22Rv1 (cell line): ENCODE measurements around the gene ATG4C.

Source experiments
- ZFX ChIP-seq: fragments of 450-650 bp; IDR thresholded peaks from 2 replicates; pipeline ENCODE4 v1.6.1; 2017; ENCODE audit warnings: antibody characterized with exemption, borderline replicate concordance
- TF ChIP-seq, protein P1 (sequence below): fragments of 450-650 bp; IDR thresholded peaks from 2 replicates; pipeline ENCODE4 v1.5.1; 2017; ENCODE audit warnings: mild to moderate bottlenecking

- TF ChIP-seq, protein P1, sequence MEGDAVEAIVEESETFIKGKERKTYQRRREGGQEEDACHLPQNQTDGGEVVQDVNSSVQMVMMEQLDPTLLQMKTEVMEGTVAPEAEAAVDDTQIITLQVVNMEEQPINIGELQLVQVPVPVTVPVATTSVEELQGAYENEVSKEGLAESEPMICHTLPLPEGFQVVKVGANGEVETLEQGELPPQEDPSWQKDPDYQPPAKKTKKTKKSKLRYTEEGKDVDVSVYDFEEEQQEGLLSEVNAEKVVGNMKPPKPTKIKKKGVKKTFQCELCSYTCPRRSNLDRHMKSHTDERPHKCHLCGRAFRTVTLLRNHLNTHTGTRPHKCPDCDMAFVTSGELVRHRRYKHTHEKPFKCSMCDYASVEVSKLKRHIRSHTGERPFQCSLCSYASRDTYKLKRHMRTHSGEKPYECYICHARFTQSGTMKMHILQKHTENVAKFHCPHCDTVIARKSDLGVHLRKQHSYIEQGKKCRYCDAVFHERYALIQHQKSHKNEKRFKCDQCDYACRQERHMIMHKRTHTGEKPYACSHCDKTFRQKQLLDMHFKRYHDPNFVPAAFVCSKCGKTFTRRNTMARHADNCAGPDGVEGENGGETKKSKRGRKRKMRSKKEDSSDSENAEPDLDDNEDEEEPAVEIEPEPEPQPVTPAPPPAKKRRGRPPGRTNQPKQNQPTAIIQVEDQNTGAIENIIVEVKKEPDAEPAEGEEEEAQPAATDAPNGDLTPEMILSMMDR: no peak
- TF ChIP-seq ZFX: no peak
These were observed 98.5 kb downstream of the ATG4C start for GRCh38 chr1:62882201-62883104.
